GM21528 (cell line): ENCODE measurements around the gene PIH1D1.

ENCODE experiments used
- ATAC-seq: cut with Tn5 transposase; IDR thresholded peaks from one replicate; pipeline ENCODE4 v1.9.1; 2021; ENCODE audit warnings: mild to moderate bottlenecking, moderate library complexity; ENCODE audit not compliant: unreplicated experiment, low FRiP score

Gene PIH1D1

DNA sequence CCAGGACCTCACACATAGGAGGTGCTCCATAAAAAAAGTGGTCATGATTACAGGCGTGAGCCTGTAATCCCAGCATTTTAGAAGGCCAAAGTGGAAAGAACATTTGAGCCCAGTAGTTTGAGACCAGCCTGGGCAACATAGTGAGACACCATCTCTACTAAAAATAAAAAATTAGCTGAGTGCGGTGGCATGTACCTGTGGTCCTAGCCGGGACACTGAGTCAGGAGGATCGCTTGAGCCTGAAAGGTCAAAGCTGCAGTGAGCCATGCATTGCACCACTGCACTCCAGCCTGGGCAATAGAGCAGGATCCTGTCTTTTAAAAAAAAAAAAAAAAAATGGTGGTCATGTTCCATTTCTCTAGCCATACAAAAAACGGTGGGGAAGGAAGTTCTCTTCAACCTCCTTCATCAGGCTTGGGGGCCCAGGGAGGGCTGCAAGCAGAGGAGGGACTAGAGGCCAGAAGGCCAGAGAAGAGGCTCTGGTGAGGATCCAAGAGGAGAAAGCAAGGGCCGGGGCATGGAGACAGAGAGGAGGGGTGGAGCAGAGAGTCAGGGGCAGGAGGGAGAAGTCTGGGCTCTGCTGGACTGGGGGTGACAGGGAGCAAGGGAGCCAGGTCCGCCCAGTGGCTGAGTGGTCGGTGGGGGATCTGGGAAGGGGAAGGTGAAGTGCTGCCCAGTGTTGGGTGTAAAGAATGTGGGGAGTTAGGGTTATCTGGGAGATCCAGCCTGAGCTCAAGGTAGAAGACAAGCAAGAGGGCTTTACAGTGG lies 54.7 kb downstream of the PIH1D1 start:
- ATAC-seq = no peak
